IMR-90 (cell line): ENCODE data around the gene MPRIP. TPM values are rescaled to one million over a fixed set of nuclear protein-coding genes. Genes with fewer than 3 reads are reported as not detected.

ENCODE experiments used
- ATAC-seq: fragments of 200-7000 bp; cut with Tn5 transposase; 2 replicates; pipeline ENCODE4 v1.9.1; 2020; ENCODE audit warnings: low read depth, mild to moderate bottlenecking, moderate library complexity
- BruUV-seq: library from RNA; stranded (reverse); fragments of 400-500 nt; replicated peaks from 2 replicates; lab custom pipeline; 2021; lab: Mats Ljungman, UMichigan
- CTCF ChIA-PET: fragments of 300-600 bp; formaldehyde crosslinking; extraction: SDS; loops from one replicate; lab custom pipeline; 2021; ENCODE audit warnings: antibody characterized with exemption; lab: Yijun Ruan, JAX
- POLR2A ChIA-PET: fragments of 300-600 bp; sonication (Branson Sonifier 250); formaldehyde crosslinking; loops from one replicate; lab custom pipeline; 2022; ENCODE audit warnings: antibody characterized with exemption; ENCODE audit not compliant: unreplicated experiment; lab: Charles Lee
- DNase-seq: peaks from one replicate; pipeline ENCODE4 v3.0.0; 2013
- H2AFZ ChIP-seq: replicated peaks from 2 replicates; pipeline ENCODE3; 2013; ENCODE audit warnings: low read length, mild to moderate bottlenecking; ENCODE audit not compliant: poor library complexity
- H2AK5ac ChIP-seq: 2 replicates; pipeline ENCODE4 v1.6.1; 2013; ENCODE audit warnings: low read depth, low read length, inconsistent platforms
- H2AK9ac ChIP-seq: replicated peaks from 2 replicates; pipeline ENCODE3; 2013; ENCODE audit warnings: mild to moderate bottlenecking, low read depth, low read length, moderate library complexity; ENCODE audit not compliant: poor library complexity
- H2BK120ac ChIP-seq: 2 replicates; pipeline ENCODE4 v1.6.1; 2013; ENCODE audit warnings: low read depth, low read length, inconsistent platforms
- H2BK15ac ChIP-seq: 3 replicates; pipeline ENCODE4 v1.6.1; 2013; ENCODE audit warnings: low read depth, low read length, inconsistent platforms
- H2BK20ac ChIP-seq: 2 replicates; pipeline ENCODE4 v1.6.1; 2013; ENCODE audit warnings: low read depth, mild to moderate bottlenecking, inconsistent platforms, low read length, moderate library complexity
- H2BK5ac ChIP-seq: 2 replicates; pipeline ENCODE4 v1.6.1; 2013; ENCODE audit warnings: mild to moderate bottlenecking, low read depth, low read length, inconsistent platforms; ENCODE audit not compliant: poor library complexity, severe bottlenecking
- H3K14ac ChIP-seq: replicated peaks from 2 replicates; pipeline ENCODE4 v1.6.1; 2013; ENCODE audit warnings: low read depth, low read length, inconsistent platforms
- H3K18ac ChIP-seq: 2 replicates; pipeline ENCODE4 v1.6.1; 2013; ENCODE audit warnings: low read depth, low read length, control low read depth
- H3K23ac ChIP-seq: 2 replicates; pipeline ENCODE4 v1.6.1; 2013; ENCODE audit warnings: low read depth, low read length, inconsistent platforms
- H3K27ac ChIP-seq: 2 replicates; pipeline ENCODE4 v1.5.1; 2013; ENCODE audit warnings: mild to moderate bottlenecking, control low read depth, low read length; ENCODE audit not compliant: insufficient read depth
- H3K27me3 ChIP-seq: 2 replicates; pipeline ENCODE4 v1.6.1; 2013; ENCODE audit warnings: low read length; ENCODE audit not compliant: control insufficient read depth, insufficient read depth
- H3K36me3 ChIP-seq: 2 replicates; pipeline ENCODE4 v1.6.1; 2013; ENCODE audit warnings: low read length, mixed read lengths; ENCODE audit not compliant: control insufficient read depth, insufficient read depth
- H3K4ac ChIP-seq: 2 replicates; pipeline ENCODE4 v1.6.1; 2013; ENCODE audit warnings: low read depth, low read length, inconsistent platforms
- H3K4me1 ChIP-seq: 2 replicates; pipeline ENCODE4 v1.6.1; 2013; ENCODE audit warnings: low read length, mixed read lengths; ENCODE audit not compliant: control insufficient read depth, insufficient read depth
- H3K4me2 ChIP-seq: 2 replicates; pipeline ENCODE4 v1.6.1; 2013; ENCODE audit warnings: low read depth, mild to moderate bottlenecking, control low read depth, low read length, moderate library complexity
- H3K4me3 ChIP-seq: 2 replicates; pipeline ENCODE4 v1.5.1; 2013; ENCODE audit warnings: low read depth, mild to moderate bottlenecking, control low read depth, low read length, moderate library complexity; ENCODE audit not compliant: insufficient read depth
- H3K56ac ChIP-seq: 2 replicates; pipeline ENCODE4 v1.6.1; 2013; ENCODE audit warnings: low read length, inconsistent platforms; ENCODE audit not compliant: insufficient read depth; ENCODE audit errors: extremely low read depth
- H3K79me1 ChIP-seq, 2 experiments: 2 replicates each; pipeline ENCODE4 v1.6.1; 2013; ENCODE audit warnings: low read length in 2 of 2, inconsistent platforms in 1 of 2, low read depth in 1 of 2
- H3K9ac ChIP-seq: 2 replicates; pipeline ENCODE4 v1.6.1; 2013; ENCODE audit warnings: low read depth, low read length, control low read depth
- H3K9me1 ChIP-seq: 2 replicates; pipeline ENCODE4 v1.6.1; 2013; ENCODE audit warnings: low read length, inconsistent platforms; ENCODE audit not compliant: insufficient read depth
- H3K9me3 ChIP-seq: 2 replicates; pipeline ENCODE4 v1.6.1; 2013; ENCODE audit warnings: low read length; ENCODE audit not compliant: control insufficient read depth, insufficient read depth
- H4K20me1 ChIP-seq: 2 replicates; pipeline ENCODE4 v1.6.1; 2013; ENCODE audit warnings: low read length, inconsistent platforms; ENCODE audit not compliant: insufficient read depth
- H4K5ac ChIP-seq: 2 replicates; pipeline ENCODE4 v1.6.1; 2013; ENCODE audit warnings: mild to moderate bottlenecking, low read depth, low read length, control low read depth
- H4K8ac ChIP-seq, 2 experiments: 2 replicates each; pipeline ENCODE4 v1.6.1; 2013; ENCODE audit warnings: low read depth in 2 of 2, low read length in 2 of 2, control low read depth in 1 of 2, inconsistent platforms in 1 of 2
- H4K91ac ChIP-seq: 2 replicates; pipeline ENCODE4 v1.6.1; 2013; ENCODE audit warnings: low read depth, low read length, inconsistent platforms; ENCODE audit not compliant: insufficient read depth
- BHLHE40 ChIP-seq: fragments of 150-350 bp; IDR thresholded peaks from 2 replicates; pipeline ENCODE4 v1.6.1; 2016; ENCODE audit warnings: mild to moderate bottlenecking, low read depth, low read length
- CEBPB ChIP-seq: IDR thresholded peaks from 2 replicates; pipeline ENCODE4 v1.6.1; 2012; ENCODE audit warnings: low read depth, low read length, improper control_type of control experiment
- FOS ChIP-seq: fragments of 150-350 bp; IDR thresholded peaks from 2 replicates; pipeline ENCODE4 v1.6.1; 2016; ENCODE audit warnings: low read depth, low read length
- MAFK ChIP-seq: IDR thresholded peaks from 2 replicates; pipeline ENCODE4 v1.6.1; 2012; ENCODE audit warnings: low read depth, low read length, improper control_type of control experiment
- MAZ ChIP-seq: IDR thresholded peaks from 2 replicates; pipeline ENCODE4 v1.6.1; 2012; ENCODE audit warnings: low read depth, mild to moderate bottlenecking, low read length, improper control_type of control experiment, moderate library complexity, borderline replicate concordance
- MXI1 ChIP-seq: IDR thresholded peaks from 2 replicates; pipeline ENCODE4 v1.6.1; 2012; ENCODE audit warnings: low read depth, mild to moderate bottlenecking, low read length, moderate library complexity, borderline replicate concordance
- NFE2L2 ChIP-seq: fragments of 150-350 bp; IDR thresholded peaks from 2 replicates; pipeline ENCODE4 v1.6.1; 2016; ENCODE audit warnings: low read depth, mild to moderate bottlenecking, low read length
- POLR2A ChIP-seq: IDR thresholded peaks from 2 replicates; pipeline ENCODE4 v1.6.1; 2012; ENCODE audit warnings: mild to moderate bottlenecking, low read depth, low read length
- RAD21 ChIP-seq: IDR thresholded peaks from 2 replicates; pipeline ENCODE4 v1.6.1; 2012; ENCODE audit warnings: low read length, improper control_type of control experiment
- RCOR1 ChIP-seq: IDR thresholded peaks from 2 replicates; pipeline ENCODE4 v1.6.1; 2012; ENCODE audit warnings: mild to moderate bottlenecking, low read length, improper control_type of control experiment; ENCODE audit not compliant: insufficient replicate concordance
- RFX5 ChIP-seq: IDR thresholded peaks from 2 replicates; pipeline ENCODE4 v1.8.0; 2012; ENCODE audit warnings: low read depth, mild to moderate bottlenecking, low read length, moderate library complexity
- SMC3 ChIP-seq: fragments of 150-350 bp; IDR thresholded peaks from 2 replicates; pipeline ENCODE4 v1.6.1; 2016; ENCODE audit warnings: low read depth, mild to moderate bottlenecking, antibody characterized with exemption, low read length, moderate library complexity
- WGBS, 2 experiments: methylation state at CpG; one replicate each; pipeline versions ENCODE4 v1.1.5 to v1.1.7; 2013; ENCODE audit warnings: missing lambda C conversion rate in 2 of 2; ENCODE audit not compliant: insufficient read length in 1 of 2; ENCODE audit errors: extremely low coverage in 2 of 2; 5-methylcytosine and 5-hydroxymethylcytosine counted together
- dilution Hi-C: fragments of 300-500 bp; cut with HindIII; formaldehyde crosslinking; loops from one replicate; pipeline ENCODE4 v1.14.3; 2018; ENCODE audit warnings: low sequenced_read_pairs; ENCODE audit not compliant: unreplicated experiment
- in situ Hi-C: fragments of 300-500 bp; cut with MboI; formaldehyde crosslinking; loops from 3 replicates; pipeline ENCODE4 v1.14.3; 2019; ENCODE audit warnings: low sequenced_read_pairs, inconsistent platforms, mixed read lengths
- intact Hi-C: fragments of 100-400 bp; cut with micrococcal nuclease; formaldehyde crosslinking; loops from 2 replicates; pipeline ENCODE4 v1.10.0; 2022
- polyA plus RNA-seq, 3 experiments: library from polyadenylated mRNA; depleted of rRNA; stranded (reverse); fragments of >200 nt; gene quantifications; 2 replicates each; pipeline ENCODE4 v1.2.3, GENCODE V29; 2012; ENCODE audit warnings: low replicate concordance in 1 of 3
- total RNA-seq: library from RNA; depleted of rRNA; stranded (reverse); fragments of >200 nt; gene quantifications from 2 replicates; pipeline ENCODE4 v1.2.3, GENCODE V29; 2012
- TF ChIP-seq, protein P1 (sequence below): conservative IDR thresholded peaks from 2 replicates; pipeline ENCODE4 v1.5.1; 2012; ENCODE audit warnings: mild to moderate bottlenecking, low read depth, low read length, improper control_type of control experiment
- TF ChIP-seq, protein P2 (sequence below): fragments of 150-350 bp; IDR thresholded peaks from 2 replicates; pipeline ENCODE4 v1.6.1; 2016; ENCODE audit warnings: low read depth, mild to moderate bottlenecking, low read length, moderate library complexity, borderline replicate concordance
- TF ChIP-seq, protein P3 (sequence below): fragments of 150-350 bp; IDR thresholded peaks from 2 replicates; pipeline ENCODE4 v1.6.1; 2017; ENCODE audit warnings: mild to moderate bottlenecking, antibody characterized with exemption, low read length, low read depth

MPRIP gene
- total and polyA plus RNA-seq, 2 of the 4 experiments (the other 2 are of a cell fraction): 111 to 149 TPM

DNA sequence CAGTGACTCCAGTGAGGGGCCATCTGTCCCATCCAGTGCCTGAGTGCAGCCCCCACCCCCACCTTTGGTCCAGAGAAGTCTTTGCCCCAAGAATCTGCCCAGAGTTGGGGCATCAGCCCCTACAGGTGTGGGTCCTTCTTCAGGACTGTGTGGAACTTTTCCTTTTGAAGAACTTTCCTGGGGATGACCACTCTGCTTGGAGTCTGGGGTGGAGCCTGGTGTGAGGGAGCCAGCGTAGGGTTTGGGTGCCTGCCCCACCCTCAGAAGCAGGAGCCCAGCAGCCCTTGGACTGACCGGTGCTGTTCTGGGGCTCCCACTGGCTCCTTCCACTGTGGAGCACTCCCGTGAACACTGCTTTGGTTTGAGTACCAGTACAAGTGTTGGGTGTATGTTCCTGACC, 19.3 kb downstream of the MPRIP start (continued):
- TF ChIP-seq MAZ (no peak), MAFK (no peak)

DNA sequence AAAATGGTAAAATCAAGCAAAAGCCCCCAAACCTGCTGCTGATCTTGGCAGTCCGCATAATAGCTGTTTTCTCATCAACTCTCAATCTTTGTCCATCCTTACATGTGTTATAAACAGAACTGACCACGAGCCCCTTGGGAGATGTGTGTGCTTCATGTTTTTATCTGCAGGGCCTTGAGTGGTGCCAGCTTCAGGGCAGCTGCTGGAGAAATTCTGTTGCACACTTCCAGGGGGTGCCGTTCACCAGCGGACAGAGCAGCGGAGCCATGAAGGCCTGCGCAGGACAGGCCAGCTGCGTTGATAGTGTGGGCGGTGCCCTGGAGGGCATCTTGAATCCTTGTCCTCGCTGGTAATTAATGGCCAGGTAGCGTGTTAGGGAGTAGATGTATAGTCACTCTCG, 20.1 kb downstream of the MPRIP start:
- no peak overlapping the region for H3K9ac ChIP-seq
- WGBS, 2 experiments: 92% methylated on average over 4 of the region's 11 CpGs; no CpG with 5 or more reads in 1 of the 2 experiments
- H2BK120ac ChIP-seq: no peak overlapping the region
- H3K9me3 ChIP-seq: no peaks in the 10 kb centered on the region
- H4K5ac ChIP-seq: no peak overlapping the region
- H2BK5ac ChIP-seq: no peak overlapping the region
- POLR2A ChIA-PET: no interaction called here
- no peak overlapping the region for H3K14ac ChIP-seq
- H4K91ac ChIP-seq: no peak overlapping the region
- H3K27ac ChIP-seq: no peak overlapping the region
- peaks cover 6% of the 10 kb centered on the region; the same call in 1 of the 2 replicates for H3K36me3 ChIP-seq
- in situ Hi-C loops (no loop called here), dilution Hi-C loops (no loop called here), intact Hi-C loops (no loop called here)
- H2BK15ac ChIP-seq: no peak overlapping the region
- CTCF ChIA-PET: no interaction called here
- no peak overlapping the region for H3K56ac ChIP-seq
- H3K4me2 ChIP-seq: no peak overlapping the region
- no TSS peak for BruUV-seq
- peaks cover 19 to 84% of the 10 kb centered on the region in 2 experiments; a peak in 3 of 4 replicates for H3K79me1 ChIP-seq
- H2AFZ ChIP-seq: no peak overlapping the region
- DNase-seq (no peak), ATAC-seq (peak; percentile 42)
- peaks cover 91% of the 10 kb centered on the region for H4K20me1 ChIP-seq
- no peak overlapping the region for H3K4ac ChIP-seq
- no peak overlapping the region for H2BK20ac ChIP-seq
- no peak overlapping the region for H3K23ac ChIP-seq
- peaks cover 9% of the 10 kb centered on the region for H3K4me1 ChIP-seq
- H3K9me1 ChIP-seq: peaks cover 53% of the 10 kb centered on the region
- no peak overlapping the region for H3K18ac ChIP-seq
- no peaks in the 10 kb centered on the region for H3K27me3 ChIP-seq
- peak overlapping the region; percentile 81 for H2AK9ac ChIP-seq
- H2AK5ac ChIP-seq: no peak overlapping the region
- no peak overlapping the region for H3K4me3 ChIP-seq
- no peak overlapping the region for H4K8ac ChIP-seq
- TF ChIP-seq, protein P1, sequence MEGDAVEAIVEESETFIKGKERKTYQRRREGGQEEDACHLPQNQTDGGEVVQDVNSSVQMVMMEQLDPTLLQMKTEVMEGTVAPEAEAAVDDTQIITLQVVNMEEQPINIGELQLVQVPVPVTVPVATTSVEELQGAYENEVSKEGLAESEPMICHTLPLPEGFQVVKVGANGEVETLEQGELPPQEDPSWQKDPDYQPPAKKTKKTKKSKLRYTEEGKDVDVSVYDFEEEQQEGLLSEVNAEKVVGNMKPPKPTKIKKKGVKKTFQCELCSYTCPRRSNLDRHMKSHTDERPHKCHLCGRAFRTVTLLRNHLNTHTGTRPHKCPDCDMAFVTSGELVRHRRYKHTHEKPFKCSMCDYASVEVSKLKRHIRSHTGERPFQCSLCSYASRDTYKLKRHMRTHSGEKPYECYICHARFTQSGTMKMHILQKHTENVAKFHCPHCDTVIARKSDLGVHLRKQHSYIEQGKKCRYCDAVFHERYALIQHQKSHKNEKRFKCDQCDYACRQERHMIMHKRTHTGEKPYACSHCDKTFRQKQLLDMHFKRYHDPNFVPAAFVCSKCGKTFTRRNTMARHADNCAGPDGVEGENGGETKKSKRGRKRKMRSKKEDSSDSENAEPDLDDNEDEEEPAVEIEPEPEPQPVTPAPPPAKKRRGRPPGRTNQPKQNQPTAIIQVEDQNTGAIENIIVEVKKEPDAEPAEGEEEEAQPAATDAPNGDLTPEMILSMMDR: no peak
- TF ChIP-seq BHLHE40 (no peak), RCOR1 (no peak), MAZ (no peak), RFX5 (no peak), CEBPB (no peak), MAFK (no peak), NFE2L2 (no peak), SMC3 (no peak), POLR2A (no peak), RAD21 (no peak), FOS (no peak), MXI1 (no peak)
- TF ChIP-seq, protein P2, sequence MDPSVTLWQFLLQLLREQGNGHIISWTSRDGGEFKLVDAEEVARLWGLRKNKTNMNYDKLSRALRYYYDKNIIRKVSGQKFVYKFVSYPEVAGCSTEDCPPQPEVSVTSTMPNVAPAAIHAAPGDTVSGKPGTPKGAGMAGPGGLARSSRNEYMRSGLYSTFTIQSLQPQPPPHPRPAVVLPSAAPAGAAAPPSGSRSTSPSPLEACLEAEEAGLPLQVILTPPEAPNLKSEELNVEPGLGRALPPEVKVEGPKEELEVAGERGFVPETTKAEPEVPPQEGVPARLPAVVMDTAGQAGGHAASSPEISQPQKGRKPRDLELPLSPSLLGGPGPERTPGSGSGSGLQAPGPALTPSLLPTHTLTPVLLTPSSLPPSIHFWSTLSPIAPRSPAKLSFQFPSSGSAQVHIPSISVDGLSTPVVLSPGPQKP: no peak
- TF ChIP-seq, protein P3, sequence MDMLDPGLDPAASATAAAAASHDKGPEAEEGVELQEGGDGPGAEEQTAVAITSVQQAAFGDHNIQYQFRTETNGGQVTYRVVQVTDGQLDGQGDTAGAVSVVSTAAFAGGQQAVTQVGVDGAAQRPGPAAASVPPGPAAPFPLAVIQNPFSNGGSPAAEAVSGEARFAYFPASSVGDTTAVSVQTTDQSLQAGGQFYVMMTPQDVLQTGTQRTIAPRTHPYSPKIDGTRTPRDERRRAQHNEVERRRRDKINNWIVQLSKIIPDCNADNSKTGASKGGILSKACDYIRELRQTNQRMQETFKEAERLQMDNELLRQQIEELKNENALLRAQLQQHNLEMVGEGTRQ: no peak
